Neutrophil (primary cell): ENCODE measurements around the gene PCDHGA7.
"Not testable (repeated sequence)": the region's sequence is repeated elsewhere in the genome, so short reads cannot be mapped to it uniquely, and the experiment has no call there.

Experiments used
- H3K27ac ChIP-seq: fragments of 200-600 bp; sonication (generic); 2 replicates; pipeline ENCODE4 v1.5.1; 2016; ENCODE audit warnings: mild to moderate bottlenecking, moderate library complexity
- H3K27me3 ChIP-seq: fragments of 200-600 bp; sonication (generic); 2 replicates; pipeline ENCODE4 v1.6.0; 2016; ENCODE audit warnings: mild to moderate bottlenecking
- H3K36me3 ChIP-seq: fragments of 200-600 bp; sonication (generic); 2 replicates; pipeline ENCODE4 v1.5.1; 2017
- H3K4me1 ChIP-seq, 2 experiments: fragments of 200-600 bp in 1 of 2; sonication (generic) in 1 of 2; 1 replicate in 1 of 2; 2 replicates in 1 of 2; pipeline versions ENCODE4 v1.5.1 to v1.6.1; 2013 to 2016; ENCODE audit warnings: low read depth in 1 of 2, low read length in 1 of 2, mild to moderate bottlenecking in 1 of 2, moderate library complexity in 1 of 2; ENCODE audit not compliant: control insufficient read depth in 1 of 2, insufficient read depth in 1 of 2
- H3K4me3 ChIP-seq, 2 experiments: fragments of 200-600 bp in 1 of 2; sonication (generic) in 1 of 2; 1 replicate in 1 of 2; 2 replicates in 1 of 2; pipeline ENCODE4 v1.5.1; 2013 to 2016; ENCODE audit warnings: low read depth in 1 of 2, low read length in 1 of 2, mild to moderate bottlenecking in 1 of 2, moderate library complexity in 1 of 2
- H3K9me3 ChIP-seq: fragments of 200-600 bp; sonication (generic); 2 replicates; pipeline ENCODE4 v1.5.1; 2016
- CTCF ChIP-seq: fragments of 200-600 bp; sonication (generic); IDR thresholded peaks from 2 replicates; pipeline ENCODE4 v1.5.1; 2016; ENCODE audit warnings: antibody characterized with exemption

PCDHGA7 gene

GRCh38 chr5:141421489-141421855 is 38.9 kb downstream of the PCDHGA7 start:
- TF ChIP-seq CTCF: no peak
- Histone ChIP-seq H3K27me3 (peaks cover 100% of the 10 kb centered on the region), H3K36me3 (no peaks in the 10 kb centered on the region), H3K27ac (no peak overlapping the region), H3K9me3 (peaks cover 8% of the 10 kb centered on the region), H3K4me3 (peak overlapping the region; percentile 56), H3K4me1 (peaks cover 17% of the 10 kb centered on the region in 2 experiments)

GRCh38 chr5:141422742-141423291 is 40.3 kb downstream of the PCDHGA7 start:
- H3K27ac ChIP-seq: no peak overlapping the region
- TF ChIP-seq CTCF: no peak
- H3K36me3 ChIP-seq: no peaks in the 10 kb centered on the region
- peaks cover 11 to 12% of the 10 kb centered on the region in 2 experiments for H3K4me1 ChIP-seq
- H3K9me3 ChIP-seq: peaks cover 8% of the 10 kb centered on the region
- no peak overlapping the region for H3K4me3 ChIP-seq
- H3K27me3 ChIP-seq: peaks cover 100% of the 10 kb centered on the region

DNA sequence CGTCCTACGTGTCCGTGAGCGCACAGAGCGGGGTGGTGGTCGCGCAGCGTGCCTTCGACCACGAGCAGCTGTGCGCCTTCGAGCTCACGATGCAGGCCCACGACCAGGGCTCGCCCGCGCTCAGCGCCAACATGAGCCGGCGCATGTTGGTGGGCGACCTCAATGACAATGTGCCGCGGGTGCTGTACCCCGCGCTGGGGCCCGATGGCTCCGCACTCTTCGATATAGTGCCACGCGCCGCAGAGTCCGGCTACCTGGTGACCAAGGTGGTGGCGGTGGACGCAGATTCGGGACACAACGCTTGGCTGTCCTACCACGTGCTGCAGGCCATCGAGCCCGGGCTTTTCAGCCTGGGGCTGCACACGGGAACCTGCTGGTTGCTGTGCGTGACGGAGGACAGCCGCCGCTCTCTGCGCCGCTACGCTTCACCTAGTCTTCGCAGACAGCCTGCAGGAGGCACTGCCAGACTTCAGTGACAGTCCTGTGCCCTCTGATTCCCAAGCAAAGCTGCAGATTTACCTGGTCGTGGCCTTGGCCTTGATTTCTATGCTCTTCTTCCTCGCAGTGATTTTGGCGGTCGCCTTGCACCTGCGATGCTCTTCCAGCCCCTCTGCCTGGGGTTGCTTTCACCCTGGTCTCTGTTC is 45.4 kb downstream of the PCDHGA7 start:
- TF ChIP-seq CTCF: no peak
- Histone ChIP-seq H3K4me1 (peaks cover 11 to 13% of the 10 kb centered on the region in 2 experiments), H3K27me3 (peaks cover 100% of the 10 kb centered on the region), H3K4me3 (no peak overlapping the region), H3K27ac (no peak overlapping the region), H3K36me3 (no peaks in the 10 kb centered on the region), H3K9me3 (peaks cover 16% of the 10 kb centered on the region)

DNA sequence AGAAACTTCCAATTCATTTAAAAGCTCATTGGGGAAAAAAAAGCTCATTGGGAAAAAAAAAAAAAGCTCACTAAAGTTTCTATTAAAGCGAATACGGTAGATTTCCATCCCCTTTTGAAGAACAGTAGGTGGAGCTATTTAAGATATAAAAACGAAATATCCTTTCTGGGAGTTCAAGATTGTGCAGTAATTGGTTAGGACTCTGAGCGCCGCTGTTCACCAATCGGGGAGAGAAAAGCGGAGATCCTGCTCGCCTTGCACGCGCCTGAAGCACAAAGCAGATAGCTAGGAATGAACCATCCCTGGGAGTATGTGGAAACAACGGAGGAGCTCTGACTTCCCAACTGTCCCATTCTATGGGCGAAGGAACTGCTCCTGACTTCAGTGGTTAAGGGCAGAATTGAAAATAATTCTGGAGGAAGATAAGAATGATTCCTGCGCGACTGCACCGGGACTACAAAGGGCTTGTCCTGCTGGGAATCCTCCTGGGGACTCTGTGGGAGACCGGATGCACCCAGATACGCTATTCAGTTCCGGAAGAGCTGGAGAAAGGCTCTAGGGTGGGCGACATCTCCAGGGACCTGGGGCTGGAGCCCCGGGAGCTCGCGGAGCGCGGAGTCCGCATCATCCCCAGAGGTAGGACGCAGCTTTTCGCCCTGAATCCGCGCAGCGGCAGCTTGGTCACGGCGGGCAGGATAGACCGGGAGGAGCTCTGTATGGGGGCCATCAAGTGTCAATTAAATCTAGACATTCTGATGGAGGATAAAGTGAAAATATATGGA is 48.0 kb downstream of the PCDHGA7 start, which contains the start of gene PCDHGA12:
PCDHGA12 (plus strand) TSS at position 176 of the 782 bp plus-strand sequence; CDS start at position 429, 253 bp downstream.
- Histone ChIP-seq H3K4me3 (peak within 1 kb of the TSS; percentile 17 to 26), H3K27me3 (peaks cover 100% of the 10 kb centered on the region), H3K9me3 (peaks cover 16% of the 10 kb centered on the region), H3K27ac (no peak within 1 kb of the TSS), H3K36me3 (no peaks in the 10 kb centered on the region), H3K4me1 (peaks cover 11 to 13% of the 10 kb centered on the region in 2 experiments)
- TF ChIP-seq CTCF: no peak

- TF ChIP-seq CTCF: no peak
- Histone ChIP-seq H3K36me3 (no peaks in the 10 kb centered on the region), H3K4me1 (peaks cover 11 to 13% of the 10 kb centered on the region in 2 experiments), H3K27ac (no peak overlapping the region), H3K27me3 (peaks cover 100% of the 10 kb centered on the region), H3K9me3 (peaks cover 16% of the 10 kb centered on the region), H3K4me3 (peak overlapping the region; percentile 17 to 26)
Observed at GRCh38 chr5:141431286-141431685, 48.7 kb downstream of the PCDHGA7 start.

DNA sequence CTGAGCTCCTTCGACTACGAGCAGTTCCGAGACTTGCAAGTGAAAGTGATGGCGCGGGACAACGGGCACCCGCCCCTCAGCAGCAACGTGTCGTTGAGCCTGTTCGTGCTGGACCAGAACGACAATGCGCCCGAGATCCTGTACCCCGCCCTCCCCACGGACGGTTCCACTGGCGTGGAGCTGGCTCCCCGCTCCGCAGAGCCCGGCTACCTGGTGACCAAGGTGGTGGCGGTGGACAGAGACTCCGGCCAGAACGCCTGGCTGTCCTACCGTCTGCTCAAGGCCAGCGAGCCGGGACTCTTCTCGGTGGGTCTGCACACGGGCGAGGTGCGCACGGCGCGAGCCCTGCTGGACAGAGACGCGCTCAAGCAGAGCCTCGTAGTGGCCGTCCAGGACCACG is 49.8 kb downstream of the PCDHGA7 start:
- Histone ChIP-seq H3K27me3 (peaks cover 100% of the 10 kb centered on the region), H3K4me1 (peaks cover 11 to 13% of the 10 kb centered on the region in 2 experiments), H3K9me3 (peaks cover 16% of the 10 kb centered on the region)
- not testable (repeated sequence) for H3K4me3 ChIP-seq, H3K27ac ChIP-seq, H3K36me3 ChIP-seq

GRCh38 chr5:141432726-141433125 is 50.2 kb downstream of the PCDHGA7 start:
- Histone ChIP-seq H3K27me3 (peaks cover 100% of the 10 kb centered on the region), H3K9me3 (peaks cover 16% of the 10 kb centered on the region)

More at GRCh38 chr5:141432726-141433125, 50.2 kb downstream of the PCDHGA7 start:
- peaks cover 11 to 13% of the 10 kb centered on the region in 2 experiments for H3K4me1 ChIP-seq
- H3K36me3 ChIP-seq, H3K27ac ChIP-seq, H3K4me3 ChIP-seq: not testable (repeated sequence)
